HepG2 (cell line): ENCODE results near the gene PSMC3IP.

Experiments used
- GATA4 ChIP-seq: sonication (generic); IDR thresholded peaks from 2 replicates; pipeline ENCODE4 v1.6.1; 2016; ENCODE audit warnings: antibody characterized with exemption, low read depth, borderline replicate concordance
- TRIM24 ChIP-seq: sonication (generic); formaldehyde crosslinking; IDR thresholded peaks from 2 replicates; pipeline ENCODE4 v1.8.0; 2022; ENCODE audit warnings: mild to moderate bottlenecking, missing genetic modification reagents
- ZMYM3 ChIP-seq: sonication (generic); formaldehyde crosslinking; IDR thresholded peaks from 2 replicates; pipeline ENCODE4 v1.5.1; 2020; ENCODE audit warnings: mild to moderate bottlenecking, missing genetic modification reagents

GRCh38 chr17:42591411-42591810 lies 13.9 kb upstream of the PSMC3IP start:
- TF ChIP-seq ZMYM3 (CRISPR knock-in tag), result no peak
- no peak for TF ChIP-seq GATA4
- TF ChIP-seq TRIM24 (CRISPR knock-in tag), result no peak
